GM19397 (cell line): ENCODE results near the gene PCDHGA1.

Experiments used
- ATAC-seq: cut with Tn5 transposase; IDR thresholded peaks from one replicate; pipeline ENCODE4 v1.9.1; 2021; ENCODE audit warnings: mild to moderate bottlenecking, moderate library complexity; ENCODE audit not compliant: unreplicated experiment

PCDHGA1 gene

GRCh38 chr5:141434006-141434405, 103.7 kb downstream of the PCDHGA1 start:
- no peak for ATAC-seq

GRCh38 chr5:141437221-141437620, 106.9 kb downstream of the PCDHGA1 start:
- no peak for ATAC-seq

- ATAC-seq: no peak
Measured at GRCh38 chr5:141439411-141440141, 109.3 kb downstream of the PCDHGA1 start.

- no peak for ATAC-seq
Measured at GRCh38 chr5:141440341-141440740, 110.0 kb downstream of the PCDHGA1 start.

GRCh38 chr5:141441571-141442170, 111.4 kb downstream of the PCDHGA1 start:
- ATAC-seq: no peak

GRCh38 chr5:141465351-141465750, 135.0 kb downstream of the PCDHGA1 start:
- no peak for ATAC-seq

- ATAC-seq: peak; percentile 96
Measured at GRCh38 chr5:141475625-141476131, 145.4 kb downstream of the PCDHGA1 start, which contains the start of gene PCDHGC3. Gene PCDHGC3 (plus strand): TSS chr5:141475966. CDS start chr5:141476117, 151 bp downstream.

GRCh38 chr5:141476132-141476911, 146.0 kb downstream of the PCDHGA1 start:
- ATAC-seq: peak; percentile 26

GRCh38 chr5:141477044-141477575, 146.8 kb downstream of the PCDHGA1 start:
- ATAC-seq: no peak

GRCh38 chr5:141477815-141478214, 147.5 kb downstream of the PCDHGA1 start:
- no peak for ATAC-seq

- ATAC-seq: no peak
Measured at GRCh38 chr5:141478321-141478945, 148.1 kb downstream of the PCDHGA1 start.

- ATAC-seq: no peak
Measured at GRCh38 chr5:141479776-141480175, 149.5 kb downstream of the PCDHGA1 start.

- ATAC-seq: no peak
Measured at GRCh38 chr5:141483902-141484301, 153.6 kb downstream of the PCDHGA1 start.

GRCh38 chr5:141484310-141484640, 154.0 kb downstream of the PCDHGA1 start:
- ATAC-seq: no peak

- ATAC-seq: no peak
Measured at GRCh38 chr5:141484641-141485311, 154.5 kb downstream of the PCDHGA1 start, which contains the start of gene PCDHGC4. Gene PCDHGC4 (plus strand): TSS chr5:141485030. CDS start chr5:141485174, 144 bp downstream.

- no peak for ATAC-seq
Measured at GRCh38 chr5:141485321-141486055, 155.2 kb downstream of the PCDHGA1 start.

GRCh38 chr5:141486091-141486490, 155.8 kb downstream of the PCDHGA1 start:
- ATAC-seq: no peak

GRCh38 chr5:141487131-141487530, 156.8 kb downstream of the PCDHGA1 start:
- no peak for ATAC-seq
